WTC11 (cell line): ENCODE results near the gene NLRP14. TPM values are rescaled to one million over a fixed set of nuclear protein-coding genes. Genes with fewer than 3 reads are reported as not detected.

Experiments used
- ATAC-seq: fragments of 200-7000 bp; cut with Tn5 transposase; 2 replicates; pipeline ENCODE4 v1.10.0; 2021; ENCODE audit warnings: mild to moderate bottlenecking, moderate library complexity
- CTCF ChIA-PET: fragments of 300-600 bp; sonication (Branson Sonifier 250); formaldehyde crosslinking; loops from one replicate; lab custom pipeline; 2021; ENCODE audit warnings: antibody characterized with exemption; lab: Charles Lee
- POLR2A ChIA-PET: fragments of 350-600 bp; sonication (Branson Sonifier 250); formaldehyde crosslinking; loops from one replicate; lab custom pipeline; 2021; ENCODE audit warnings: antibody characterized with exemption; lab: Charles Lee
- DNase-seq: peaks from one replicate; pipeline ENCODE4 v3.0.0; 2021; ENCODE audit warnings: low spot score
- H3K27ac Mint-ChIP-seq: 2 replicates; pipeline ENCODE4 v1.8.0; 2021; ENCODE audit warnings: mixed read lengths
- H3K27me3 Mint-ChIP-seq: 2 replicates; pipeline ENCODE4 v1.8.0; 2021; ENCODE audit warnings: low read depth, mild to moderate bottlenecking, moderate library complexity, mixed read lengths
- H3K36me3 Mint-ChIP-seq: 2 replicates; pipeline ENCODE4 v1.8.0; 2021; ENCODE audit warnings: mixed read lengths
- H3K4me1 Mint-ChIP-seq: 2 replicates; pipeline ENCODE4 v1.8.0; 2022; ENCODE audit warnings: mixed read lengths
- H3K4me3 Mint-ChIP-seq: 2 replicates; pipeline ENCODE4 v1.8.0; 2021; ENCODE audit warnings: mild to moderate bottlenecking, moderate library complexity, mixed read lengths
- H3K9me3 Mint-ChIP-seq: 2 replicates; pipeline ENCODE4 v1.8.0; 2021; ENCODE audit warnings: mixed read lengths
- ATF3 ChIP-seq: sonication (generic); formaldehyde crosslinking; conservative IDR thresholded peaks from 2 replicates; pipeline ENCODE4 v1.8.1; 2022; ENCODE audit warnings: mild to moderate bottlenecking, missing genetic modification reagents
- ELF4 ChIP-seq: sonication (generic); formaldehyde crosslinking; IDR thresholded peaks from 2 replicates; pipeline ENCODE4 v1.8.1; 2022; ENCODE audit warnings: low read depth, mild to moderate bottlenecking, moderate library complexity, missing genetic modification reagents
- ERG ChIP-seq: fragments of 250-450 bp; sonication (Bioruptor Pico); IDR thresholded peaks from 2 replicates; pipeline ENCODE4 v1.8.0; 2021; ENCODE audit warnings: mild to moderate bottlenecking
- ETV6 ChIP-seq: sonication (generic); formaldehyde crosslinking; IDR thresholded peaks from 2 replicates; pipeline ENCODE4 v1.8.1; 2022; ENCODE audit warnings: mild to moderate bottlenecking, missing genetic modification reagents
- GTF2I ChIP-seq: fragments of 250-450 bp; sonication (Bioruptor Pico); conservative IDR thresholded peaks from 2 replicates; pipeline ENCODE4 v1.4.0; 2021; ENCODE audit warnings: mild to moderate bottlenecking
- JUN ChIP-seq: sonication (generic); formaldehyde crosslinking; IDR thresholded peaks from 2 replicates; pipeline ENCODE4 v1.8.0; 2023; ENCODE audit warnings: mild to moderate bottlenecking, missing genetic modification reagents
- MAX ChIP-seq: sonication (generic); formaldehyde crosslinking; IDR thresholded peaks from 2 replicates; pipeline ENCODE4 v1.8.0; 2022; ENCODE audit warnings: mild to moderate bottlenecking, missing genetic modification reagents
- MXD4 ChIP-seq: fragments of 250-450 bp; sonication (Bioruptor Pico); IDR thresholded peaks from 2 replicates; pipeline ENCODE4 v1.8.0; 2021; ENCODE audit warnings: mild to moderate bottlenecking, moderate library complexity, borderline replicate concordance
- NR1H2 ChIP-seq: sonication (generic); formaldehyde crosslinking; IDR thresholded peaks from 2 replicates; pipeline ENCODE4 v1.9.0; 2021; ENCODE audit warnings: mild to moderate bottlenecking, moderate library complexity, missing genetic modification reagents
- NR2C2 ChIP-seq: sonication (generic); formaldehyde crosslinking; IDR thresholded peaks from 2 replicates; pipeline ENCODE4 v1.8.0; 2022; ENCODE audit warnings: mild to moderate bottlenecking, missing genetic modification reagents
- PRRX2 ChIP-seq: fragments of 250-450 bp; sonication (Bioruptor Pico); IDR thresholded peaks from 2 replicates; pipeline ENCODE4 v1.8.0; 2021; ENCODE audit warnings: mild to moderate bottlenecking
- SMAD3 ChIP-seq: sonication (generic); formaldehyde crosslinking; IDR thresholded peaks from 2 replicates; pipeline ENCODE4 v1.8.0; 2022; ENCODE audit warnings: missing genetic modification reagents, mild to moderate bottlenecking, borderline replicate concordance
- TP53 ChIP-seq: sonication (generic); formaldehyde crosslinking; IDR thresholded peaks from 2 replicates; pipeline ENCODE4 v1.8.1; 2023; ENCODE audit warnings: mild to moderate bottlenecking, missing genetic modification reagents
- ZBTB43 ChIP-seq: sonication (generic); formaldehyde crosslinking; IDR thresholded peaks from 2 replicates; pipeline ENCODE4 v1.8.1; 2023; ENCODE audit warnings: mild to moderate bottlenecking, missing genetic modification reagents
- ZMAT4 ChIP-seq: fragments of 250-450 bp; sonication (Bioruptor Pico); IDR thresholded peaks from 2 replicates; pipeline ENCODE4 v1.9.0; 2021; ENCODE audit warnings: mild to moderate bottlenecking
- ZNF512 ChIP-seq: sonication (generic); formaldehyde crosslinking; IDR thresholded peaks from 2 replicates; pipeline ENCODE4 v1.8.1; 2022; ENCODE audit warnings: missing genetic modification reagents, borderline replicate concordance
- ZNF671 ChIP-seq: fragments of 250-450 bp; sonication (Bioruptor Pico); IDR thresholded peaks from 2 replicates; pipeline ENCODE4 v1.8.0; 2021; ENCODE audit warnings: mild to moderate bottlenecking
- total RNA-seq: library from RNA; stranded (reverse); gene quantifications from 3 replicates; pipeline ENCODE4 v1.2.3, GENCODE V29; 2021
- TF ChIP-seq, protein P1 (sequence below): fragments of 250-450 bp; sonication (Bioruptor Pico); IDR thresholded peaks from 2 replicates; pipeline ENCODE4 v1.9.0; 2021; ENCODE audit warnings: moderate library complexity, mild to moderate bottlenecking, inconsistent platforms, borderline replicate concordance
- TF ChIP-seq, protein P2 (sequence below): sonication (generic); formaldehyde crosslinking; IDR thresholded peaks from 2 replicates; pipeline ENCODE4 v1.8.1; 2022; ENCODE audit warnings: mild to moderate bottlenecking, moderate library complexity, missing genetic modification reagents
- TF ChIP-seq, protein P3 (sequence below): fragments of 250-450 bp; sonication (Bioruptor Pico); IDR thresholded peaks from 2 replicates; pipeline ENCODE4 v1.9.0; 2021; ENCODE audit warnings: mild to moderate bottlenecking, borderline replicate concordance
- TF ChIP-seq, protein P4 (sequence below): sonication (generic); formaldehyde crosslinking; IDR thresholded peaks from 2 replicates; pipeline ENCODE4 v1.8.1; 2023; ENCODE audit warnings: mild to moderate bottlenecking, missing genetic modification reagents, moderate library complexity

NLRP14 gene
- total RNA-seq, 1 experiment from 2014 or later: 0.07 TPM

- ATAC-seq (no peak), DNase-seq (no peak)
- peaks cover 6% of the 10 kb centered on the region for H3K4me1 Mint-ChIP-seq
- H3K9me3 Mint-ChIP-seq: peaks cover 2% of the 10 kb centered on the region
- no peak overlapping the region for H3K4me3 Mint-ChIP-seq
- POLR2A ChIA-PET: no interaction called here
- TF ChIP-seq MXD4 (CRISPR knock-in tag) (no peak), SMAD3 (CRISPR knock-in tag) (no peak), NR1H2 (CRISPR knock-in tag) (no peak), PRRX2 (CRISPR knock-in tag) (no peak), ZBTB43 (no peak), NR2C2 (CRISPR knock-in tag) (no peak), GTF2I (CRISPR knock-in tag) (no peak), ZMAT4 (no peak), ETV6 (no peak)
- no peaks in the 10 kb centered on the region for H3K27me3 Mint-ChIP-seq
- CTCF ChIA-PET: no interaction called here
- no peak overlapping the region for H3K27ac Mint-ChIP-seq
- no peaks in the 10 kb centered on the region for H3K36me3 Mint-ChIP-seq
Measured at GRCh38 chr11:7060868-7061267, 40.6 kb downstream of the NLRP14 start.

DNA sequence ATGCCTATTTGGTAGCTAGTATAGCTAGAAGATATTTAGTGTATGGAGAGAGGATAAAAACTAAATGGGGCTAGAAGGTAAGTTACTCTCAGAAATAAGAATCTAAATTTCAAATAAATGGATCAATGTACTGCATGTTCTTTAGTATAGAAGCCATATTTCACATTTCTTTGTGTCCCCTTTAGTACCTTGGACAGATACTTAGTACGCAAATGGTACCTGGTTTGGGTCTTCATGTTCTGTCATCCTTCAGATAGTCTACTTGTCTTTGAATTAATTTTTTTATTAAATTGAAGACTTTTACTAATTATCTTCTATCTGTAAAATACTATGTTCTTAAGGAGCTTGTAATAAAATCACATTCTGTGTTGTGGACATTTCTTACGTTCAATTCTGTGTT is 42.3 kb downstream of the NLRP14 start:
- Mint-ChIP-seq H3K9me3 (peaks cover 6% of the 10 kb centered on the region), H3K36me3 (no peaks in the 10 kb centered on the region), H3K27ac (no peak overlapping the region), H3K4me1 (peaks cover 6% of the 10 kb centered on the region), H3K27me3 (no peaks in the 10 kb centered on the region), H3K4me3 (no peak overlapping the region)
- TF ChIP-seq GTF2I (CRISPR knock-in tag): no peak
- TF ChIP-seq JUN (CRISPR knock-in tag): no peak
- CTCF ChIA-PET: no interaction called here
- no peak for ATAC-seq
- DNase-seq: no peak
- POLR2A ChIA-PET: no interaction called here

DNA sequence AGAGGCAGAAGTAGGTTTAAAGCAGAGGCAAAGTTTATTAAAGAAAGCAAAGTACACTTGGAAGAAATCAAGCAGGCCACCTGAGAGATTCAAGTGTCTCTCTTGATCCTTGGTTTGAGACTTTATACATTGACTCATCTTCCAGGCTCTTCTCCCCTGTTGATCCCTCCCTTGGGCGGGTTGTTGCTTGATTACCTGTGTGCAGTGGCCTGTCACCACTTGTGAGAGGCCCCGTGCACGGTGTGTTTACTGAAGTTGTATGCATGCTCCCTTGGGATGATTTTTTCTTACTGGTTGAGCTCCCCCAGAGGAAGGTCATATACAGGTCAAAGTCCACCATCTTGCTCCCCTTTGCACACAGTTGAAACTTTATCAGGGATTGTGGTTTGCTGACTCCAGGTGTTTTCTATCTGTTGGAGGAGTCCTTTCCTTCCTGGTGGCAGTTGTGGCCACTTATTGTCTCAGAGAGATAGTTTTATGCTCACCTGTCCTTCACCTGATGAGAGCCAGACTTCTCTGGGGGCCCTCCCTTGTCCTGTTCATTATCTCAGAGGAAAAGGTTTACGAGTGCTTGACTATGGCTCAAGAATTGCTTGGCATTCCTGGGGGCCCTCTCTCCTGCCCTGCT is 52.2 kb downstream of the NLRP14 start:
- H3K4me1 Mint-ChIP-seq: peaks cover 20% of the 10 kb centered on the region
- H3K4me3 Mint-ChIP-seq: no peak overlapping the region
- DNase-seq (no peak), ATAC-seq (no peak)
- H3K27me3 Mint-ChIP-seq: no peaks in the 10 kb centered on the region
- H3K36me3 Mint-ChIP-seq: peaks cover 4% of the 10 kb centered on the region
- no peak overlapping the region for H3K27ac Mint-ChIP-seq
- CTCF ChIA-PET: no interaction called here
- H3K9me3 Mint-ChIP-seq: peaks cover 6% of the 10 kb centered on the region
- POLR2A ChIA-PET: no interaction called here
- TF ChIP-seq, protein P1, sequence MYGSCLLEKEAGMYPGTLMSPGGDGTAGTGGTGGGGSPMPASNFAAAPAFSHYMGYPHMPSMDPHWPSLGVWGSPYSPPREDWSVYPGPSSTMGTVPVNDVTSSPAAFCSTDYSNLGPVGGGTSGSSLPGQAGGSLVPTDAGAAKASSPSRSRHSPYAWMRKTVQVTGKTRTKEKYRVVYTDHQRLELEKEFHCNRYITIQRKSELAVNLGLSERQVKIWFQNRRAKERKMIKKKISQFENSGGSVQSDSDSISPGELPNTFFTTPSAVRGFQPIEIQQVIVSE: no peak
- TF ChIP-seq ZNF512 (CRISPR knock-in tag): no peak
- no peak for TF ChIP-seq MAX (CRISPR knock-in tag)
- TF ChIP-seq ELF4 (CRISPR knock-in tag): no peak
- TF ChIP-seq, protein P2, sequence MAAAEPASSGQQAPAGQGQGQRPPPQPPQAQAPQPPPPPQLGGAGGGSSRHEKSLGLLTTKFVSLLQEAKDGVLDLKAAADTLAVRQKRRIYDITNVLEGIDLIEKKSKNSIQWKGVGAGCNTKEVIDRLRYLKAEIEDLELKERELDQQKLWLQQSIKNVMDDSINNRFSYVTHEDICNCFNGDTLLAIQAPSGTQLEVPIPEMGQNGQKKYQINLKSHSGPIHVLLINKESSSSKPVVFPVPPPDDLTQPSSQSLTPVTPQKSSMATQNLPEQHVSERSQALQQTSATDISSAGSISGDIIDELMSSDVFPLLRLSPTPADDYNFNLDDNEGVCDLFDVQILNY: no peak
- TF ChIP-seq, protein P3, sequence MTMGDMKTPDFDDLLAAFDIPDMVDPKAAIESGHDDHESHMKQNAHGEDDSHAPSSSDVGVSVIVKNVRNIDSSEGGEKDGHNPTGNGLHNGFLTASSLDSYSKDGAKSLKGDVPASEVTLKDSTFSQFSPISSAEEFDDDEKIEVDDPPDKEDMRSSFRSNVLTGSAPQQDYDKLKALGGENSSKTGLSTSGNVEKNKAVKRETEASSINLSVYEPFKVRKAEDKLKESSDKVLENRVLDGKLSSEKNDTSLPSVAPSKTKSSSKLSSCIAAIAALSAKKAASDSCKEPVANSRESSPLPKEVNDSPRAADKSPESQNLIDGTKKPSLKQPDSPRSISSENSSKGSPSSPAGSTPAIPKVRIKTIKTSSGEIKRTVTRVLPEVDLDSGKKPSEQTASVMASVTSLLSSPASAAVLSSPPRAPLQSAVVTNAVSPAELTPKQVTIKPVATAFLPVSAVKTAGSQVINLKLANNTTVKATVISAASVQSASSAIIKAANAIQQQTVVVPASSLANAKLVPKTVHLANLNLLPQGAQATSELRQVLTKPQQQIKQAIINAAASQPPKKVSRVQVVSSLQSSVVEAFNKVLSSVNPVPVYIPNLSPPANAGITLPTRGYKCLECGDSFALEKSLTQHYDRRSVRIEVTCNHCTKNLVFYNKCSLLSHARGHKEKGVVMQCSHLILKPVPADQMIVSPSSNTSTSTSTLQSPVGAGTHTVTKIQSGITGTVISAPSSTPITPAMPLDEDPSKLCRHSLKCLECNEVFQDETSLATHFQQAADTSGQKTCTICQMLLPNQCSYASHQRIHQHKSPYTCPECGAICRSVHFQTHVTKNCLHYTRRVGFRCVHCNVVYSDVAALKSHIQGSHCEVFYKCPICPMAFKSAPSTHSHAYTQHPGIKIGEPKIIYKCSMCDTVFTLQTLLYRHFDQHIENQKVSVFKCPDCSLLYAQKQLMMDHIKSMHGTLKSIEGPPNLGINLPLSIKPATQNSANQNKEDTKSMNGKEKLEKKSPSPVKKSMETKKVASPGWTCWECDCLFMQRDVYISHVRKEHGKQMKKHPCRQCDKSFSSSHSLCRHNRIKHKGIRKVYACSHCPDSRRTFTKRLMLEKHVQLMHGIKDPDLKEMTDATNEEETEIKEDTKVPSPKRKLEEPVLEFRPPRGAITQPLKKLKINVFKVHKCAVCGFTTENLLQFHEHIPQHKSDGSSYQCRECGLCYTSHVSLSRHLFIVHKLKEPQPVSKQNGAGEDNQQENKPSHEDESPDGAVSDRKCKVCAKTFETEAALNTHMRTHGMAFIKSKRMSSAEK (CRISPR knock-in tag): no peak
- TF ChIP-seq ERG (CRISPR knock-in tag): no peak
- TF ChIP-seq TP53: no peak
- no peak for TF ChIP-seq ATF3 (CRISPR knock-in tag)
- TF ChIP-seq, protein P4, sequence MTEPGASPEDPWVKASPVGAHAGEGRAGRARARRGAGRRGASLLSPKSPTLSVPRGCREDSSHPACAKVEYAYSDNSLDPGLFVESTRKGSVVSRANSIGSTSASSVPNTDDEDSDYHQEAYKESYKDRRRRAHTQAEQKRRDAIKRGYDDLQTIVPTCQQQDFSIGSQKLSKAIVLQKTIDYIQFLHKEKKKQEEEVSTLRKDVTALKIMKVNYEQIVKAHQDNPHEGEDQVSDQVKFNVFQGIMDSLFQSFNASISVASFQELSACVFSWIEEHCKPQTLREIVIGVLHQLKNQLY (CRISPR knock-in tag): no peak
- no peak for TF ChIP-seq ZNF671 (CRISPR knock-in tag)
